Adrenal gland (tissue), 5 donors: Measurements from ENCODE around the gene P2RX3.

Experiments used
- CTCF ChIP-seq, 6 experiments: fragments of 450-650 bp in 4 of 6; fragments of 200-600 bp in 2 of 6; sonication (generic) in 1 of 6; IDR thresholded peaks; 1 replicate in 5 of 6; 2 replicates in 1 of 6; pipeline versions ENCODE4 v1.5.1 to v1.8.0; 2016 to 2021; ENCODE audit warnings: antibody characterized with exemption in 6 of 6, mild to moderate bottlenecking in 2 of 6, moderate library complexity in 1 of 6
- POLR2A ChIP-seq, 2 donors: fragments of 450-650 bp; IDR thresholded peaks; one replicate each; pipeline ENCODE4 v1.6.1; 2017; ENCODE audit warnings: antibody characterized with exemption in 2 of 2, mild to moderate bottlenecking in 2 of 2, moderate library complexity in 1 of 2
- donor health status: DM: no; HTN: no; CAD: no.

GRCh38 chr11:57303280-57303989 is 34.7 kb upstream of the P2RX3 start:
- TF ChIP-seq CTCF (IDR thresholded peaks at IDR 0.05) = no peak
- TF ChIP-seq POLR2A (IDR thresholded peaks at IDR 0.05) = no peak
